GM23338 (cell line): ENCODE data around the gene C1QTNF9. TPM values are rescaled to one million over a fixed set of nuclear protein-coding genes. Genes with fewer than 3 reads are reported as not detected.

ENCODE experiments used
- ATAC-seq: fragments of 200-7000 bp; cut with Tn5 transposase; 3 replicates; pipeline ENCODE4 v1.9.1; 2020
- DNase-seq: peaks from one replicate; pipeline ENCODE4 v3.0.0-alpha.2; 2015; ENCODE audit warnings: low spot score
- H2AFZ ChIP-seq: fragments of 200-600 bp; sonication (generic); 2 replicates; pipeline ENCODE4 v1.8.0; 2016; ENCODE audit warnings: antibody characterized with exemption, mild to moderate bottlenecking, moderate library complexity
- H3F3A ChIP-seq: fragments of 200-600 bp; sonication (generic); replicated peaks from 2 replicates; pipeline ENCODE4 v1.8.0; 2017; ENCODE audit warnings: antibody characterized with exemption, mixed run types, low read depth
- H3K27ac ChIP-seq: fragments of 200-600 bp; sonication (generic); 2 replicates; pipeline ENCODE4 v1.6.1; 2016; ENCODE audit warnings: low read depth
- H3K27me3 ChIP-seq: fragments of 200-600 bp; sonication (generic); 2 replicates; pipeline ENCODE4 v1.8.0; 2016; ENCODE audit warnings: mild to moderate bottlenecking, mixed run types, moderate library complexity; ENCODE audit not compliant: insufficient read depth
- H3K36me3 ChIP-seq: fragments of 200-600 bp; sonication (generic); 2 replicates; pipeline ENCODE4 v1.8.0; 2016; ENCODE audit warnings: mild to moderate bottlenecking; ENCODE audit not compliant: insufficient read depth
- H3K4me1 ChIP-seq: fragments of 200-600 bp; sonication (generic); 2 replicates; pipeline ENCODE4 v1.8.0; 2016; ENCODE audit warnings: mild to moderate bottlenecking, moderate library complexity; ENCODE audit not compliant: insufficient read depth
- H3K4me2 ChIP-seq: fragments of 200-600 bp; sonication (generic); 2 replicates; pipeline ENCODE4 v1.7.1; 2017; ENCODE audit warnings: mixed run types
- H3K4me3 ChIP-seq: fragments of 200-600 bp; sonication (generic); 2 replicates; pipeline ENCODE4 v1.6.1; 2016; ENCODE audit warnings: mixed run types
- H3K79me2 ChIP-seq: fragments of 200-600 bp; sonication (generic); replicated peaks from 2 replicates; pipeline ENCODE4 v1.8.0; 2017; ENCODE audit warnings: mild to moderate bottlenecking; ENCODE audit not compliant: insufficient read depth
- H3K9me2 ChIP-seq: fragments of 200-600 bp; sonication (generic); 2 replicates; pipeline ENCODE4 v1.8.0; 2017; ENCODE audit not compliant: insufficient read depth
- H4K20me1 ChIP-seq: fragments of 200-600 bp; sonication (generic); replicated peaks from 2 replicates; pipeline ENCODE4 v1.8.0; 2017; ENCODE audit warnings: mild to moderate bottlenecking; ENCODE audit not compliant: insufficient read depth
- H3K27ac Mint-ChIP-seq: 2 replicates; pipeline ENCODE4 v1.8.0; 2020; ENCODE audit warnings: inconsistent platforms, mild to moderate bottlenecking, moderate library complexity, mixed read lengths
- H3K27me3 Mint-ChIP-seq: 3 replicates; pipeline ENCODE4 v1.8.0; 2022; ENCODE audit warnings: low read depth, mild to moderate bottlenecking, moderate library complexity, mixed read lengths, inconsistent platforms; ENCODE audit not compliant: insufficient read depth, poor library complexity
- H3K36me3 Mint-ChIP-seq: 3 replicates; pipeline ENCODE4 v1.8.0; 2021; ENCODE audit warnings: low read depth, mild to moderate bottlenecking, inconsistent platforms, moderate library complexity, mixed read lengths
- H3K4me1 Mint-ChIP-seq: 3 replicates; pipeline ENCODE4 v1.8.0; 2020; ENCODE audit warnings: mild to moderate bottlenecking, inconsistent platforms, mixed read lengths
- H3K4me3 Mint-ChIP-seq: 3 replicates; pipeline ENCODE4 v1.8.0; 2021; ENCODE audit warnings: moderate library complexity, mild to moderate bottlenecking, inconsistent platforms, mixed read lengths
- H3K9me3 Mint-ChIP-seq: 3 replicates; pipeline ENCODE4 v1.8.0; 2020; ENCODE audit warnings: moderate library complexity, mild to moderate bottlenecking, inconsistent platforms, mixed read lengths
- CREB1 ChIP-seq: fragments of 250-450 bp; sonication (Bioruptor Pico); IDR thresholded peaks from 2 replicates; pipeline ENCODE4 v1.5.0; 2020; ENCODE audit warnings: low read depth, mild to moderate bottlenecking, moderate library complexity
- EZH2 ChIP-seq: fragments of 200-600 bp; sonication (generic); IDR thresholded peaks from one replicate; pipeline ENCODE4 v1.8.0; 2017; ENCODE audit warnings: antibody characterized with exemption, mild to moderate bottlenecking, low read depth; ENCODE audit not compliant: unreplicated experiment
- EZH2phosphoT487 ChIP-seq: fragments of 200-600 bp; sonication (generic); IDR thresholded peaks from one replicate; pipeline ENCODE4 v1.8.1; 2018; ENCODE audit warnings: antibody characterized with exemption; ENCODE audit not compliant: unreplicated experiment
- JUNB ChIP-seq: IDR thresholded peaks from one replicate; pipeline ENCODE4 v1.6.1; 2016; ENCODE audit warnings: antibody characterized with exemption; ENCODE audit not compliant: unreplicated experiment
- NANOG ChIP-seq: IDR thresholded peaks from 2 replicates; pipeline ENCODE4 v1.6.1; 2016; ENCODE audit warnings: antibody characterized with exemption, borderline replicate concordance
- STAT1 ChIP-seq: IDR thresholded peaks from one replicate; pipeline ENCODE4 v1.6.1; 2016; ENCODE audit warnings: antibody characterized with exemption; ENCODE audit not compliant: unreplicated experiment
- ZNF114 ChIP-seq: fragments of 250-450 bp; sonication (Bioruptor Pico); IDR thresholded peaks from 2 replicates; pipeline ENCODE4 v1.5.0; 2020; ENCODE audit warnings: mild to moderate bottlenecking, moderate library complexity
- ZNF462 ChIP-seq: fragments of 250-450 bp; sonication (Bioruptor Pico); IDR thresholded peaks from 2 replicates; pipeline ENCODE4 v1.5.0; 2020; ENCODE audit warnings: mild to moderate bottlenecking, moderate library complexity
- polyA plus RNA-seq: library from polyadenylated mRNA; unstranded; fragments of >200 nt; fragmentation: Nextera tagmentation; extraction: Ambion mirVana; gene quantifications from 2 replicates; pipeline ENCODE4 v1.2.1, GENCODE V29; 2016
- total RNA-seq: library from RNA; depleted of rRNA; stranded (reverse); fragments of >200 nt; shearing (Covaris generic); gene quantifications from 2 replicates; pipeline ENCODE4 v1.2.3, GENCODE V29; 2014

Gene C1QTNF9
- total and polyA plus RNA-seq, 2 experiments from 2014 or later: not detected

GRCh38 chr13:24272452-24273161, 36.8 kb upstream of the C1QTNF9 start (continued):
- TF ChIP-seq ZNF462 (CRISPR knock-in tag) (no peak), EZH2 (no peak), ZNF114 (CRISPR knock-in tag) (no peak), CREB1 (CRISPR knock-in tag) (no peak), NANOG (no peak), EZH2phosphoT487 (no peak)

- Histone ChIP-seq H4K20me1 (peaks cover 5% of the 10 kb centered on the region; the same call in 1 of the 2 replicates), H3K4me1 (0 out of 2 replicates have a peak, but pooled peaks cover 5% of the 10 kb centered on the region), H2AFZ (no peak overlapping the region), H3K79me2 (peaks cover 25% of the 10 kb centered on the region), H3K4me3 (no peak overlapping the region), H3F3A (no peaks in the 10 kb centered on the region), H3K27ac (no peak overlapping the region), H3K27me3 (no peaks in the 10 kb centered on the region), H3K4me2 (no peak overlapping the region), H3K9me2 (no peaks in the 10 kb centered on the region), H3K36me3 (no peaks in the 10 kb centered on the region)
- H3K27ac Mint-ChIP-seq: no peak overlapping the region
- DNase-seq (no peak), ATAC-seq (no peak)
- no peak overlapping the region for H3K4me3 Mint-ChIP-seq
- no peaks in the 10 kb centered on the region for H3K9me3 Mint-ChIP-seq
- no peaks in the 10 kb centered on the region for H3K36me3 Mint-ChIP-seq
- peaks cover 12% of the 10 kb centered on the region for H3K4me1 Mint-ChIP-seq
- H3K27me3 Mint-ChIP-seq: peaks cover 2% of the 10 kb centered on the region
- TF ChIP-seq CREB1 (CRISPR knock-in tag) (no peak), STAT1 (no peak), JUNB (no peak), ZNF462 (CRISPR knock-in tag) (no peak)
Measured at GRCh38 chr13:24273926-24274325, 35.5 kb upstream of the C1QTNF9 start.
